Stimulated activated naive B cell treated with anti-CD40 and anti-IgM and Interleukin-4, amounts not matched to agents 10 μg/mL and 1 μg/mL and 100 μg/mL, for 72 hours (primary cell): ENCODE data around the gene FSIP1.
"Not testable (repeated sequence)": the region's sequence is repeated elsewhere in the genome, so short reads cannot be mapped to it uniquely, and the experiment has no call there.

ENCODE experiments used
- ATAC-seq, 2 donors: fragments of 150-1000 bp; cut with Tn5 transposase; replicated peaks; 2 replicates each; pipeline ENCODE4 v1.10.0; 2021; ENCODE audit warnings: moderate library complexity in 1 of 2
- DNase-seq: peaks from one replicate; pipeline ENCODE4 v3.0.0; 2021
- H3K27ac Mint-ChIP-seq: one replicate; pipeline ENCODE4 v1.8.0; 2022; ENCODE audit warnings: mild to moderate bottlenecking, mixed read lengths
- H3K27me3 Mint-ChIP-seq, 2 donors: one replicate each; pipeline ENCODE4 v1.8.0; 2022; ENCODE audit warnings: mixed read lengths in 2 of 2
- H3K36me3 Mint-ChIP-seq, 2 donors: one replicate each; pipeline ENCODE4 v1.8.0; 2022; ENCODE audit warnings: mixed read lengths in 2 of 2, mild to moderate bottlenecking in 1 of 2
- H3K4me1 Mint-ChIP-seq, 2 donors: one replicate each; pipeline ENCODE4 v1.8.0; 2022; ENCODE audit warnings: mixed read lengths in 2 of 2, mild to moderate bottlenecking in 1 of 2
- H3K4me3 Mint-ChIP-seq, 2 donors: one replicate each; pipeline ENCODE4 v1.8.0; 2022; ENCODE audit warnings: mild to moderate bottlenecking in 2 of 2, mixed read lengths in 2 of 2, moderate library complexity in 1 of 2
- H3K9me3 Mint-ChIP-seq, 2 donors: one replicate each; pipeline ENCODE4 v1.8.0; 2022; ENCODE audit warnings: mixed read lengths in 2 of 2, mild to moderate bottlenecking in 1 of 2

Gene FSIP1

DNA sequence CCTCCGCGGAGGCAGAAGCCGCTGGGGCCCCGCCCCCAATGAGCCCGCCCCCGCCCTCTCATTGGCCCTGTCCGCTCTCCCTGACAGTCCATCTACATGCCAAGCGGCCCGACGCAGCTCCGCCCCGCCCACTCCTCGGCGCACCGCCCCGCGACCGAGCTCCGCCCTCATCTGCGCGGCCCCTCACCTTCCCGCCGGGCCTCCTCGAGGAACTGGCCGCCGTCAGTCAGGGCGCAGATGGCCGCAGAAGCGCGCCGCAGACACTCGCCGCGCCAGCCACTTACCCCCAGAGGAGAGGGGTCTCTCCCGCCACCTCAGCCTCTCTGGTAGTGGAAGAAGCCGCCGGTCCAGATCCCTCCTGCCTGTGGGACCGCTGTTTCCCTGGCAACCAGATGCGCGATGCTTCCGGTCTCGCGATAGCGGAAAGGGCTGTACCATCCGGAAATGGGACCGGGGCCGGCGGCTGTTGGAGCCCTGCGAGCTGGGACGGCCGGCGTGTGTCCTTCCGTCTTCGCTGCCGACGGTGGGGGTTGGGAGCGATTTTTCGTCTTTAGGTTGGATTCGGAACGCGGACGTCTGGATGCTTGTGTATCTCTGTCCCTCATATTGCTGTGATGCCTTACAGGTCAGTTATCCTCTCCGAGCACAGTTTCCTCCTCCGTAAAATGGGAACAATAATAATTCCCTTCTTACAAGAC, at the start of gene FSIP1:
Gene FSIP1, minus strand, starts transcription at position 401 of the 698 bp plus-strand sequence. CDS start 6,317 bp downstream, outside the sequence.
- H3K9me3 Mint-ChIP-seq = no peaks in the 10 kb centered on the region
- peak within 1 kb of the TSS; percentile 97 for H3K27ac Mint-ChIP-seq
- peak within 1 kb of the TSS; percentile 78 to 99 for H3K4me3 Mint-ChIP-seq
- peak; percentile 96 for DNase-seq
- peaks cover 4 to 5% of the 10 kb centered on the region in 2 donors for H3K27me3 Mint-ChIP-seq
- H3K4me1 Mint-ChIP-seq = peaks cover 20 to 36% of the 10 kb centered on the region in 2 donors
- H3K36me3 Mint-ChIP-seq = no peaks in the 10 kb centered on the region
- peak; percentile 98 to 99 for ATAC-seq

DNA sequence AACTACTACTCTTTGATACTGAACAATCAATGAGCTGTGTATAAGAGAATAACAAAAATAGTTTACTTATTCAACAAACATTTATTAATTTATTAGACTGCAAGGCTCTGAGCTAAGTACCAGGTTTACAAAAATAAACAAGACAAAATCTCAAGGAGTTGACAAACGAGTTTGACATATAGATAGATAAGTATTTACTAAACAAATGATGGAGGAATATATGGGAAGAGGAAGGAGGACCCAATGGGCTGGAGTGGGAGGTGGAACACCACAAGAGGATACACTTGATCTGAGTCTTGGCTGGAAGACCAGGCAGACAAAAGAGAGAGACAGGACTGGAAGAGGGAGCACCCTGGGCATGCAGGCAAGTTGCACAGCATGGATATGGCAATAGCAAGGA, 47.5 kb upstream of the FSIP1 start:
- no peaks in the 10 kb centered on the region for H3K27me3 Mint-ChIP-seq

GRCh38 chr15:39828374-39828931, 45.8 kb upstream of the FSIP1 start:
- peaks cover 0 to 4% of the 10 kb centered on the region in 2 donors for H3K9me3 Mint-ChIP-seq
- no peaks in the 10 kb centered on the region for H3K36me3 Mint-ChIP-seq
- H3K27ac Mint-ChIP-seq = no peak overlapping the region
- H3K4me3 Mint-ChIP-seq = no peak overlapping the region
- H3K27me3 Mint-ChIP-seq = no peaks in the 10 kb centered on the region
- H3K4me1 Mint-ChIP-seq = no peaks in the 10 kb centered on the region
- no peak for ATAC-seq
- DNase-seq = no peak

More for the DNA sequence above, 47.5 kb upstream of the FSIP1 start:
- ATAC-seq = no peak
- no peaks in the 10 kb centered on the region for H3K36me3 Mint-ChIP-seq
- H3K9me3 Mint-ChIP-seq = no peaks in the 10 kb centered on the region
- no peak overlapping the region for H3K4me3 Mint-ChIP-seq
- no peaks in the 10 kb centered on the region for H3K4me1 Mint-ChIP-seq
- no peak overlapping the region for H3K27ac Mint-ChIP-seq
- DNase-seq = no peak

GRCh38 chr15:39826975-39827374, 44.3 kb upstream of the FSIP1 start:
- Mint-ChIP-seq H3K4me3 (no peak overlapping the region), H3K4me1 (no peaks in the 10 kb centered on the region), H3K36me3 (no peaks in the 10 kb centered on the region)

DNA sequence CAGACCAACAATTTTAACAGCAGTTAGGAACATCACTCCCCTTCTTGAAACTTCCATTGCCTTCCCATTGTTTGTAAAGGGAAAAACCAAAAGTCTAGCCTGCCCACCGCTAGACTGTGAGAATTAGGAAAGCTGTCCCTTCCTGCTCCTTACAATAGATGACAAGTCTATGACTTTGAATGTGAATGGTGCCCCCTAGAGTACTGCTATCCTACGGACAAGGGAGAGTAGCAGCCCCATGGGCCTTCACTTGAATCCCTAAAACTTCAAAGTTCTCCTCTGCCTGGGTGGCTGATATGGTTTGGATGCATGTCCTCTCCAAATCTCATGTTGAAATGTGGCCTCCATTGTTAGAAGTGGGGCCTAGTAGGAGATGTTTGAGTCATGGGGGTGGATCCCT, 41.0 kb upstream of the FSIP1 start:
- Mint-ChIP-seq H3K36me3 (no peaks in the 10 kb centered on the region), H3K4me3 (no peak overlapping the region), H3K27ac (no peak overlapping the region), H3K9me3 (peaks cover 0 to 5% of the 10 kb centered on the region in 2 donors), H3K4me1 (no peaks in the 10 kb centered on the region), H3K27me3 (no peaks in the 10 kb centered on the region)
- ATAC-seq (no peak), DNase-seq (no peak)

More at GRCh38 chr15:39826975-39827374, 44.3 kb upstream of the FSIP1 start:
- DNase-seq (no peak), ATAC-seq (no peak)
- Mint-ChIP-seq H3K27me3 (no peaks in the 10 kb centered on the region), H3K27ac (no peak overlapping the region), H3K9me3 (peaks cover 0 to 5% of the 10 kb centered on the region in 2 donors)

DNA sequence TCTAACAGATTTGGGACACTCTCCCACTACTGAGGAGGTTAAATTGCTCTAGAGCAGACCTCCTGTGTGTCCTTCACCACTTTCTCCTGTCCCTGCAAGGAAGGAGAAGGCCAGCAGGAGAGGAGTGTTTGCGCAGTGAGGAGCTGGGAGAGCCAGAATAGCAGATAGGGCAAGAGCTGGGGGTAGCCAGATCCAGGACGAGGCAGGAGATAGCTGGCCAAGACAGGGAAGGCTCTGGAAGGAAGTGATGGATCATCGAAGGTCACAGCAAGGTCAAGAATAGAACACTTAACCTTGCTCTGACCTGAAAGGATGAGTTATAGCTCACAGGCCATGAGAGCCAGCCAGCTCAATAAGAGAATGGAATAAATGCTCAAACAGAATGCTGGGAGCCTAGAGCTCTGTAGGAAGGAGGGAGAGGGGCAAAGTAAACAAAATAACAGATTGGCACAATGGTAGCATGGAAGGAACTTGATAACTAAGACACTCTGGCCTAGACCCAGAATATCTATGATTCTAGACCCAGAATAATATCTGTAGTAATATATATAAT, 37.5 kb upstream of the FSIP1 start:
- no peak overlapping the region for H3K4me3 Mint-ChIP-seq
- peaks cover 0 to 5% of the 10 kb centered on the region in 2 donors for H3K9me3 Mint-ChIP-seq
- H3K4me1 Mint-ChIP-seq = no peaks in the 10 kb centered on the region
- H3K27ac Mint-ChIP-seq = no peak overlapping the region
- H3K27me3 Mint-ChIP-seq = peaks cover 0 to 3% of the 10 kb centered on the region in 2 donors
- H3K36me3 Mint-ChIP-seq = no peaks in the 10 kb centered on the region
- DNase-seq (no peak), ATAC-seq (no peak)

GRCh38 chr15:39819533-39819932, 36.9 kb upstream of the FSIP1 start:
- Mint-ChIP-seq H3K27me3 (peaks cover 0 to 3% of the 10 kb centered on the region in 2 donors), H3K4me1 (no peaks in the 10 kb centered on the region), H3K36me3 (no peaks in the 10 kb centered on the region), H3K27ac (no peak overlapping the region), H3K4me3 (no peak overlapping the region), H3K9me3 (peaks cover 0 to 5% of the 10 kb centered on the region in 2 donors)
- DNase-seq = no peak
- no peak for ATAC-seq

DNA sequence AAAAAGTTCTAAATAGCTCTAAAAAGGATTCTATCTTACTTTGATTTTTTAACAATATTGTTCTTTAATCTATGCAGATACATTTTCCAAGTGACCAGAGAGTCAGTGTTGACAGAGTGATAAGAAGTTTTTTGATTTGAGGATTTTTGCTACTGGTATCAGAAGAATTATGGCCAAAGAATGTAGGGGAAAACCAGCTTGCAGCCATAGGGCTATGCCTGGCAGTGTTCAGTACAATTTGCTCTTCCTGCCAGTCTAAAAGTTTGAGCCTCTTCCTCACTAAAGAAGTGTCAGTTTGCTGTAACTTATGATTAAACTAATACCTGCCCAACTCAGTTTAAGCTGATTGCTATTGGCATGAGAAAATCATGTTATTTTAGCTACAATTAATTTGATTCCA, 35.3 kb upstream of the FSIP1 start:
- DNase-seq = no peak
- Mint-ChIP-seq H3K36me3 (no peaks in the 10 kb centered on the region), H3K4me1 (no peaks in the 10 kb centered on the region), H3K9me3 (no peaks in the 10 kb centered on the region), H3K27ac (no peak overlapping the region), H3K4me3 (no peak overlapping the region), H3K27me3 (peaks cover 0 to 3% of the 10 kb centered on the region in 2 donors)
- ATAC-seq = no peak

DNA sequence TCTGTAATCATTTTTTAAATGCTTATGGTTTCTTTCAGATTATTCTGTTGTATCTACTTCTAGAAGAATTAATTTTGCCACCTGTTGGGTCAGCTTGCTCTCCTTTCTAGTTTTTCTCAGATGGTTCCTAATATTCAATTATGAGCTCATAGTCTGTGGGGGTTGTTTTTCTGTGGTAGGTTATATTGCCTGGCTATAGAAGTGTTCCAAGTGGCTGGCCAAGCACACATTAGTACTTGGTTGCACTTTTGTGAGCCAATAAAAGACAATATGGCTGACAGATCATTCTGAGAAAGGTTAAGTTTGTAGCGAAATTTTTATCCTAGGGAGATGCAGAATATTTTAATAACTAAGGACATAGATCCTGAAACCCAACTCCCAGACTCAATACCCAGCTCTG, 31.8 kb upstream of the FSIP1 start:
- Mint-ChIP-seq H3K36me3 (no peaks in the 10 kb centered on the region), H3K9me3 (no peaks in the 10 kb centered on the region), H3K27me3 (peaks cover 0 to 3% of the 10 kb centered on the region in 2 donors), H3K27ac (no peak overlapping the region), H3K4me1 (no peaks in the 10 kb centered on the region), H3K4me3 (no peak overlapping the region)
- ATAC-seq (no peak), DNase-seq (no peak)

DNA sequence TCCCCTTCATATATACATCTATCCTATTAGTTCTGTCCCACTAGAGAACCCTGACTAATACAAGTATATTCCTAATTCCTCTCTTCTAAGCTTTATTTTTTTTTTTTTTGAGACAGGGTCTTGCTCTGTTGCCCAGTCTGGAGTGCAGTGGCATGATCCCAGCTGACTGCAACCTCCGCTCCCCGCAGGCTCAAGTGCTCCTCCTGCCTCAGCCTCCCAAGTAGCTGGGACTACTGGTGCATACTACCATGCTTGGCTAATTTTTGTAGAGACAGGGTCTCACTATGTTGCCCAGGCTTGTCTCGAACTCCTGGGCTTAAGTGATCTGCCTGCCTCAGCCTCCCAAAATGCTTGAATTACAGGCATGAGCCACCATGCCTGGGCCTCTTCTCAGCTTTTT, 30.0 kb upstream of the FSIP1 start:
- DNase-seq, H3K4me1 Mint-ChIP-seq, H3K4me3 Mint-ChIP-seq, H3K36me3 Mint-ChIP-seq, H3K27ac Mint-ChIP-seq, H3K9me3 Mint-ChIP-seq, ATAC-seq: not testable (repeated sequence)
- peaks cover 0 to 10% of the 10 kb centered on the region in 2 donors for H3K27me3 Mint-ChIP-seq

DNA sequence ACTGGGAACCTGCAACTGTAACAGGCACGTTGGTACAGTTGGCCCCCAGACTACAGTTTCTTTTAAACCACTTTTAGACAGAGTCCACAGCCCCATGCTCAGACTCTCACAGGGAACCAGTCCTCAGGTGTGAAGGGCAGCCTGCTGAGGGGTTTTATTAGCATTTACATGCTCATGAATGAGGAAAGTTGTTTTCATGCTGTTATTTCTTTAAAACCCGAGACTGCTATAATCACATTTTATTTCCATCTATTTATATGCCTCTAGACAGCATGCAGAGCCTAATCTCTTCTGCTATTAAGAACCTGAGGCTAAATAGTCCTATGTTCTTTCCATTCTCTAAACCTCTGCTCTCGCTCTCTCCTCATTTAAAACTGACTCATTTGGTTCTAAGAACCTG, 26.3 kb upstream of the FSIP1 start:
- H3K27ac Mint-ChIP-seq = no peak overlapping the region
- H3K4me1 Mint-ChIP-seq = no peaks in the 10 kb centered on the region
- H3K36me3 Mint-ChIP-seq = no peaks in the 10 kb centered on the region
- DNase-seq (no peak), ATAC-seq (no peak)
- H3K9me3 Mint-ChIP-seq = no peaks in the 10 kb centered on the region
- H3K27me3 Mint-ChIP-seq = peaks cover 0 to 7% of the 10 kb centered on the region in 2 donors
- no peak overlapping the region for H3K4me3 Mint-ChIP-seq

- ATAC-seq = no peak
- no peaks in the 10 kb centered on the region for H3K36me3 Mint-ChIP-seq
- H3K27me3 Mint-ChIP-seq = peaks cover 0 to 7% of the 10 kb centered on the region in 2 donors
- no peak overlapping the region for H3K4me3 Mint-ChIP-seq
- H3K4me1 Mint-ChIP-seq = no peaks in the 10 kb centered on the region
- no peak overlapping the region for H3K27ac Mint-ChIP-seq
- no peaks in the 10 kb centered on the region for H3K9me3 Mint-ChIP-seq
- no peak for DNase-seq
Observed at GRCh38 chr15:39807791-39808190, 25.1 kb upstream of the FSIP1 start.

DNA sequence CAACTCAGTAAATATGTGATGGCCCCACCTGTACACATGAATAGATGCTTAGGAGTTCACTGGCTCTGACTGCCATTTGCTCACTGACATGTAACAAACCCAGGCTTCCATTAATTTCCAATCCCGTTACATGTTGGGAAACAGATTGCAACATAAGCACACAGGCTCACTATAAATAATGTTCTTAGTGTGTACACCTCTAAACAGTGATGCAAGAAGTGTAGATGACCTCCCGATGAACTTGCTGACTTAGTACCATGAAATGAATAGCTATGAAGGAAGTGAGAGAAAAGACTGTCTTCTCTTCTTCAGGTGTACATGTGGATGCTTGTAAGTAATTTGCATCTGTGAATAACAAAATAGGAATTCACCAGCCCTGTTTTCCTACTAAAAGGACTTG, 21.4 kb upstream of the FSIP1 start:
- no peak for DNase-seq
- H3K4me1 Mint-ChIP-seq = no peaks in the 10 kb centered on the region

DNA sequence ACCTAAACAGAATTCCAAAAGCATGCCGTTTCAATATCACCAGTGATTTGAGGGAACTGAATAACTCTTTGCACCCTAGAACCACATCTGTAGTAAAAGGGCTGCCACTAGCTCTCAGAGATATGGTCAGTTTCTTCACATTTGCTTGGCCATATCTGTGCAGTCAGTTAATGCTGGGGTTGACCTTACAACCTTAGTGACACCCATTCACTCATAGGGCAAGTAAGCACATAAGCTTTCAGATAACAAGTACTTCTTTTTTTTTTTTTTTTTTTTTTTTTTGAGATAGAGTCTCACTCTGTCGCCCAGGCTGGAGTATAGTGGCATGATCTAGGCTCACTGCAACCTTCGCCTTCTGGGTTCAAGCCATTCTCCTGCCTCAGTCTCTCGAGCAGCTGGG, 20.4 kb upstream of the FSIP1 start:
- Mint-ChIP-seq H3K27ac (no peak overlapping the region), H3K4me1 (no peaks in the 10 kb centered on the region), H3K4me3 (no peak overlapping the region), H3K9me3 (no peaks in the 10 kb centered on the region), H3K27me3 (peaks cover 0 to 2% of the 10 kb centered on the region in 2 donors), H3K36me3 (peaks cover 0 to 4% of the 10 kb centered on the region in 2 donors)
- no peak for DNase-seq
- ATAC-seq = no peak

More for the DNA sequence above, 21.4 kb upstream of the FSIP1 start:
- Mint-ChIP-seq H3K4me3 (no peak overlapping the region), H3K36me3 (peaks cover 0 to 4% of the 10 kb centered on the region in 2 donors), H3K27me3 (peaks cover 0 to 7% of the 10 kb centered on the region in 2 donors), H3K9me3 (no peaks in the 10 kb centered on the region), H3K27ac (no peak overlapping the region)
- ATAC-seq = no peak
